Activated naive CD4-positive, alpha-beta T cell treated with anti-CD3 and anti-CD28 coated beads, Interleukin-2, amount 10 ng/mL, durations not matched to agents 7 days and 5 days (primary cell): ENCODE results near the gene ATF3.

Experiments used
- CTCF ChIA-PET: fragments of 350-600 bp; sonication (Branson Sonifier 250); formaldehyde crosslinking; loops from one replicate; lab custom pipeline; 2021; ENCODE audit warnings: antibody characterized with exemption; lab: Charles Lee
- DNase-seq: peaks from one replicate; pipeline ENCODE4 v3.0.0-alpha.2; 2020
- H3K27ac Mint-ChIP-seq: one replicate; pipeline ENCODE4 v1.8.0; 2021; ENCODE audit warnings: mild to moderate bottlenecking, moderate library complexity, mixed read lengths
- H3K27me3 Mint-ChIP-seq: one replicate; pipeline ENCODE4 v1.8.0; 2021; ENCODE audit warnings: mild to moderate bottlenecking, mixed read lengths
- H3K36me3 Mint-ChIP-seq: one replicate; pipeline ENCODE4 v1.8.0; 2021; ENCODE audit warnings: mixed read lengths
- H3K4me1 Mint-ChIP-seq: one replicate; pipeline ENCODE4 v1.8.0; 2021; ENCODE audit warnings: mixed read lengths
- H3K4me3 Mint-ChIP-seq: one replicate; pipeline ENCODE4 v1.8.0; 2021; ENCODE audit warnings: mild to moderate bottlenecking, moderate library complexity, mixed read lengths
- H3K9me3 Mint-ChIP-seq: one replicate; pipeline ENCODE4 v1.8.0; 2021; ENCODE audit warnings: mixed read lengths

Gene ATF3

GRCh38 chr1:212608392-212608958, at the start of gene ATF3:
Gene ATF3 (plus strand): TSS chr1:212608761. CDS start chr1:212615022, 6,261 bp downstream.
- peak; percentile 96 for DNase-seq
- Mint-ChIP-seq H3K9me3 (no peaks in the 10 kb centered on the region), H3K36me3 (peaks cover 9% of the 10 kb centered on the region), H3K4me3 (peak within 1 kb of the TSS; percentile 94), H3K4me1 (peaks cover 52% of the 10 kb centered on the region), H3K27me3 (peaks cover 66% of the 10 kb centered on the region), H3K27ac (peak within 1 kb of the TSS; percentile 95)
- CTCF ChIA-PET = interaction anchor here (1.0 to 3.1 kb wide), 7 partner anchors 12 to 386 kb away, joined by 3 to 17 read pairs (median 3); no protein-coding TSS in a partner anchor

DNA sequence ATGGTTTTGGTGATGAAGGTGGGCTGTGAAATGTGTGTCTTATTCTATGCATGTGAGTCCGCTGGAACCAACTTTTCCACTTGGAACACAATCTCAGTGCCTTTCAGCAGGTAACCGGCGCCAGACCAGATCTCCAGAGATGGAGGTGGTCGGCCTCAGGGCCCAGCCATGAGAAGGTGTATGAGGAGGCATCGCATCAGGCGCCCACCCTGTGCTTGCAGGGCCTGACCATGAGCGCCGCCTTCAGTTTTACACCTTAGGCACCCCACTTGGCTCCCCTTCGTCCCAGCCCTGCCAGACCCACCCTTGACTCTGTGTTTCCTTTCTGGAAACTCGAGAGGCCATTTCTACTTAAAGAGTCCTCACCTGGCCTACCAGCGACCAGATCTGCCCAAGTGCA, 48.6 kb upstream of the ATF3 start:
- Mint-ChIP-seq H3K4me3 (no peak overlapping the region), H3K27ac (no peak overlapping the region), H3K36me3 (peaks cover 3% of the 10 kb centered on the region), H3K4me1 (peaks cover 13% of the 10 kb centered on the region), H3K9me3 (peaks cover 8% of the 10 kb centered on the region), H3K27me3 (peaks cover 21% of the 10 kb centered on the region)
- CTCF ChIA-PET = no interaction called here
- no peak for DNase-seq

- Mint-ChIP-seq H3K4me3 (no peak overlapping the region), H3K27ac (no peak overlapping the region), H3K4me1 (peaks cover 15% of the 10 kb centered on the region), H3K36me3 (peaks cover 3% of the 10 kb centered on the region), H3K9me3 (peaks cover 8% of the 10 kb centered on the region), H3K27me3 (peaks cover 25% of the 10 kb centered on the region)
- CTCF ChIA-PET = no interaction called here
- no peak for DNase-seq
Measured at GRCh38 chr1:212560933-212561460, 47.6 kb upstream of the ATF3 start.

DNA sequence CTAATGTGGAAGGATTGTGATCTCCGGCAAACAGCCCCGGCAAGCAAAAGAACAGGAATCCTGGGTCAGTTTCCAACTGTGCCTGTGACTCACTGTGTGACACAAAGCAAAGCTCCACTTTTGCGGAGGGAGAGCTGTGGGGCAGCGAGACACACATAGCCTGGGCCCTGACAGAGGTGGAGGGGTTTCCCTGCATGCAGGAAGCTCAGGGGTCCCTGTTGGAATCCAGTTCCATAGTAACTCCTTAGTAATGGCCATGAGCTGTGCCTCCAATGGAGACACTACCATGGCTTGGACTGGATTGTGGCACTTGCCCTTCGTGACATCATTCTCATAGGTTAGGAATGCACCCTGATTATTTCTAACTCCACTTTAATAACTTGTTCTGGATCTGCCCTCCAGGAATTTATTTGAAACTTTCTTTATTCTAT, 47.0 kb upstream of the ATF3 start:
- no peak for DNase-seq
- no peak overlapping the region for H3K4me3 Mint-ChIP-seq
- peaks cover 8% of the 10 kb centered on the region for H3K9me3 Mint-ChIP-seq
- CTCF ChIA-PET = no interaction called here
- peaks cover 19% of the 10 kb centered on the region for H3K4me1 Mint-ChIP-seq
- H3K27me3 Mint-ChIP-seq = peaks cover 24% of the 10 kb centered on the region
- no peak overlapping the region for H3K27ac Mint-ChIP-seq
- H3K36me3 Mint-ChIP-seq = peaks cover 3% of the 10 kb centered on the region

DNA sequence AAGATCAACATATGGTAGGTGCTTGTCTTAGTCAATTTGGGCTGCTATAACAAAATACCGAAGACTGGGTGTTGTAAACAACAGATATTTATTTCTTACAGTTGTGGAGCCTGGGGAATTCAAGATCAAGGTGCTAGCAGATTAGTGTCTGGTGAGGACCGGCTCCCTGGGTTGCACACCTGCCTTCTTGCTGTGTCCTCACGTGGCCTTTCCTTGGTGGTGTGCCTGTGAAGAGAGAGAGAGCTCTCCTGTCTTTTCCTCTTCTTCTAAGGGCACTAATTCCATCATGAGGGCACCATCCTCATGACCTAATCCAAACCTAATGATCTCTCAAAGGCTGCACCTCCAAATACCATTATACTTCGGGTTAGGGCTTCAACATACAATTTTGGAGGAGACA, 45.8 kb upstream of the ATF3 start:
- Mint-ChIP-seq H3K4me3 (no peak overlapping the region), H3K9me3 (peaks cover 2% of the 10 kb centered on the region), H3K27ac (no peak overlapping the region), H3K4me1 (peaks cover 31% of the 10 kb centered on the region), H3K27me3 (peaks cover 22% of the 10 kb centered on the region), H3K36me3 (no peaks in the 10 kb centered on the region)
- DNase-seq = no peak
- CTCF ChIA-PET = no interaction called here

DNA sequence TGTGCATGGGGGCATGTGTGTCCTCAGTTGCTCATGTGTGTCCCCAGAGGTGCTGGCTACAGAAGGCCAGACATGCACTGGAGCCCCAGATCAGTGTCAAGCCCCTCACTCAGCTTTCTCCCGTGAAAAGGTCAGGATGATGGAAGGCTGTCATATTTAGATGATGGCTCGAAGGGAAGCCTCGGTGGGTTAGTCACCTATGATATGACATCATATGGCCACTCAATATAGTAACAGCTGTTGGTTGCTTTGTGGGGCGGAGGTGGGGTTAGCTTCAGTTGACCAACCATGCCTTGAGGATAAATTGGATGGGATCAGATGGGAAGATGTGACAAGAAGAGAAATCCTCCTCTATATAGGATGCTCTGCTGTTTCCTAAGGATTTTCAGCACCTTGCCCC, 43.5 kb upstream of the ATF3 start:
- no peak overlapping the region for H3K27ac Mint-ChIP-seq
- H3K4me1 Mint-ChIP-seq = peaks cover 23% of the 10 kb centered on the region
- H3K27me3 Mint-ChIP-seq = peaks cover 22% of the 10 kb centered on the region
- H3K36me3 Mint-ChIP-seq = no peaks in the 10 kb centered on the region
- peaks cover 2% of the 10 kb centered on the region for H3K9me3 Mint-ChIP-seq
- H3K4me3 Mint-ChIP-seq = peak overlapping the region; percentile 1
- no peak for DNase-seq
- CTCF ChIA-PET = no interaction called here

DNA sequence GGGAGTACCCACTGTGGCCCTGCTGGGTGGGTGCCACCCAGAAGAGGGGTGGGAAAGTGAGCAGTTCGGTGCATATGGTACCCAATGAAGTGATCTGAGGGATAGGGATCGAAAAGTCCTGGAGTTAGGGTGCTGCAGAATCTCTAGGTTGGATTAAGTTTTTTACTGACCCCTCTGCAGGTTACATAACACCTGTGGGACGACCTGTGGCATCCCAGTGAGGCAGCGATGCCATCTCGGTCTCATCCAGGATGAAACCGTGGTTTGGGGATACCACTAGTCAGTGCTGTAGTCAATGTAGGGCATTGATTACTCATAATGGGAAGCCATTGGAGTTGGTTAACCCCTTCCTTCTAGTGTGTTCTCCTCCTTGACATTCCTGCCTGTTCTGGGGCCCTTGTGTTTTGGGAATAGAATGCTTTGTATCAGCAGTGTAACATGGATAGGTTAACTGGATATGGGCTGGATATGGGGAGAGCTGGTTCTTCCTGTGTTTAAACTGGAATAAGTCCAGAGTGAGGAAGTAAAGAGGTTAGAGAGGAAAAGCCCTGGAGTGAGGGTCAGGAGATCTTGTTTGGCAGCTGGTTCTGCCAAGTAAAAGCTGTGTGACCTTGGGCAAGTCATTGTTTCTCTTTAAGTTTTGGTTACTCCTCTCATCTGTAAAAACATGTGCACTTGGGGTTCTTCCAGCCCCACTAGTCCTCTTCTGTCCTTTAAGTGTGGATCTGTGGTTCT, 42.8 kb upstream of the ATF3 start:
- peaks cover 2% of the 10 kb centered on the region for H3K9me3 Mint-ChIP-seq
- peaks cover 23% of the 10 kb centered on the region for H3K4me1 Mint-ChIP-seq
- H3K27ac Mint-ChIP-seq = peak overlapping the region; percentile 91
- peak overlapping the region; percentile 76 for H3K4me3 Mint-ChIP-seq
- no peak for DNase-seq
- CTCF ChIA-PET = interaction anchor here (1.0 to 1.1 kb wide), 2 partner anchors 31 to 64 kb away, joined by 3 read pairs; no protein-coding TSS in a partner anchor
- H3K36me3 Mint-ChIP-seq = no peaks in the 10 kb centered on the region
- peaks cover 26% of the 10 kb centered on the region for H3K27me3 Mint-ChIP-seq

DNA sequence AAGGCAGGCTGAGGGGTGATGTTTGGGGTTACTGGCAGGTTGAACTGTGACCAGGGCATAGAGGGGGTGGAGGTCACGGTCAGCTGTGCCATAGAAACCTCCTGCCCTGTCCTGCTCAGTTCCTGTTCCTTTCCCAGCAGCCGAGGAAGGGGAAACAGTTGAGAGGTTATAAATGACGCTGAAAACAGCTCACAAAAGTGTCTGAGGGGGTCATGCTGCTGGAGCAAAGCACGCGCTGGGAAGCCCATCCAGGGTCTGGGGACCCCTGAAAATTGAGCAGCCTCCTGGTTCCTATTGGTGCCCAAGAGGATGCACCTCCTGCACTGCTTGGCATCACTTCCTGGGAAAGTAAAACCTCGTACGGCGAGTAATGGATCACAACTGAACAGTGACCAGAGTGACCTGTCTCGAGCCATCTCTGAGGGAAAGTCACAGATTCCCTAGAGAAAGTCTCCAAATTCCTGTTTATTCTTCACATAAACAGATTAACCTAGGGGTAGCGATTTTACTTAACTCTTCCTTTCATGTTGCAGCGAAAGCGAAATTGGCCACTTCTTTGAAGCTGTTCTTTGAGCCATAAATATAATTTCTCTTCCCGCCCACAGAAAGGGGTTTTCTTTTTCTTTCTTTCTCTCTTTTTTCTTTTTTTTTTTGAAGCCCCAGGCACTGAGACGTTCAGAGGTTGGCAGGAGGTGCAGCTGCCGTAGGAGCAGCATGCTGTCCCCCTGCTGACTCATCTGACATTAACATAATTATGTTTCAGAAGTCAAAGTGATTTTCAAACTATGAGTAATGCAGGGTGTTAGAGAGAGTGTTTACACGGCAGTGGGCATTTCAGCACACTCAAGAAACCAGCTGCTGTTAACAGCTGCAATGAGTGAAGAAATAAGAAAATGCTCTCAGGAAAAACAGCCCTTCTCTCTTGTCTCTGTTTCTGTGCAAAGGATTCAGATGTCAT, 41.8 kb upstream of the ATF3 start:
- DNase-seq = peak; percentile 63
- peaks cover 31% of the 10 kb centered on the region for H3K27me3 Mint-ChIP-seq
- CTCF ChIA-PET = interaction anchor here (0.9 to 2.4 kb wide), 8 partner anchors 8 to 111 kb away, joined by 3 to 7 read pairs (median 3); no protein-coding TSS in a partner anchor
- no peaks in the 10 kb centered on the region for H3K36me3 Mint-ChIP-seq
- H3K9me3 Mint-ChIP-seq = peaks cover 2% of the 10 kb centered on the region
- H3K27ac Mint-ChIP-seq = peak overlapping the region; percentile 91
- peaks cover 23% of the 10 kb centered on the region for H3K4me1 Mint-ChIP-seq
- H3K4me3 Mint-ChIP-seq = peak overlapping the region; percentile 76

DNA sequence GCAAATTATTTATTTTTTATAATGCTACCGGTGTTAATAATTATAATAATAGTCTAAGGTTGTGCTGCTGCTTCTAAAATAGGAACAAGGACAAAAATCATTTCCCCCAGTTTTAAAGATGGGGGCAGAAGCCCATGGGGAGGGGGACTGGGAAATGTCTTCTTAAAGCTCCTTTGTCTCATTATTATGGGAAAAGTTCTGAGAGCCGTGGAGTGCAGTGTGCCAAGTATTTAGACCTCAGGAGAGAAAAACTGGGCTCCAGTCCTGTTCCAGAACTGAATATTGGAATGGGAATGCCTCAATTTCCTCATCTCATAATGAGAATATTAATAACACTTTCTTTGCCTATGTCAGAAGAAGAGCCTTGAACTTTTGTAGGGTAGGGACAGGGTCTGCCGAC, 40.9 kb upstream of the ATF3 start:
- no peaks in the 10 kb centered on the region for H3K36me3 Mint-ChIP-seq
- peaks cover 37% of the 10 kb centered on the region for H3K27me3 Mint-ChIP-seq
- CTCF ChIA-PET = interaction anchor here (0.9 to 2.4 kb wide), 6 partner anchors 9 to 111 kb away, joined by 3 to 7 read pairs (median 4); no protein-coding TSS in a partner anchor
- no peaks in the 10 kb centered on the region for H3K9me3 Mint-ChIP-seq
- peak overlapping the region; percentile 76 for H3K4me3 Mint-ChIP-seq
- H3K4me1 Mint-ChIP-seq = peaks cover 23% of the 10 kb centered on the region
- no peak overlapping the region for H3K27ac Mint-ChIP-seq
- no peak for DNase-seq

DNA sequence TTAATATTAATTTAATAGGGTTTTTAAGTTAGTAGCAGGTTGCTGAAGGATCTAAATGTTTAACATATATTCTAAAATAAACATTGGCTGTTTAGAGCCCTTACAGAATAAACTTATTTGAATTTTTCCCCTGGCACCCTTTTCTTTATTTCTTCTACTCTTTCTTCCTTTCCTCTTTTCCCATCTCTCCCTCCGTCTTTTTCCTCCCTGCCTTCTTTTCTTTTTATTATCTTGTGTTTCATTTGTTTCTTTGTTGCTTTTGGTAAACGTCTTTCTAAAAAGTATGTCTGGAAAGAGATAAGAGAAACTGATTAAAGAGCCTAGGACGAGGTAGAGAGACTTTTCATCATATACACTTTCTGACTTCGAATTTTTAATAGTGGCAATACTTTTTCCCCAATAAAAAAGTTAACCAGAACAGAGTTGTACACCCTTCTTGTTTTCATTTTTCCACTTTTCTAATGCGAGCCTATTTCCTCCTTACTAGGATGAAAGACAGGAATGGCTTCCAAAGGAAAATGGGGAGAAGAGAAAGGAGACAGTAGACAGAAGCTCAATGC, 39.5 kb upstream of the ATF3 start:
- CTCF ChIA-PET = no interaction called here
- H3K27ac Mint-ChIP-seq = no peak overlapping the region
- peaks cover 23% of the 10 kb centered on the region for H3K4me1 Mint-ChIP-seq
- H3K9me3 Mint-ChIP-seq = no peaks in the 10 kb centered on the region
- no peak overlapping the region for H3K4me3 Mint-ChIP-seq
- no peaks in the 10 kb centered on the region for H3K36me3 Mint-ChIP-seq
- no peak for DNase-seq
- H3K27me3 Mint-ChIP-seq = peaks cover 37% of the 10 kb centered on the region

- Mint-ChIP-seq H3K4me3 (no peak overlapping the region), H3K4me1 (peaks cover 2% of the 10 kb centered on the region), H3K9me3 (no peaks in the 10 kb centered on the region), H3K27me3 (peaks cover 29% of the 10 kb centered on the region), H3K27ac (no peak overlapping the region), H3K36me3 (no peaks in the 10 kb centered on the region)
- CTCF ChIA-PET = interaction anchor here (1.1 kb wide), 1 partner anchor 94 kb away, joined by 3 read pairs; no protein-coding TSS in a partner anchor
- no peak for DNase-seq
Measured at GRCh38 chr1:212574732-212575131, 33.8 kb upstream of the ATF3 start.

GRCh38 chr1:212575333-212575732, 33.2 kb upstream of the ATF3 start:
- Mint-ChIP-seq H3K27ac (no peak overlapping the region), H3K27me3 (peaks cover 28% of the 10 kb centered on the region)
- CTCF ChIA-PET = interaction anchor here (1.1 kb wide), 1 partner anchor 94 kb away, joined by 3 read pairs; no protein-coding TSS in a partner anchor

DNA sequence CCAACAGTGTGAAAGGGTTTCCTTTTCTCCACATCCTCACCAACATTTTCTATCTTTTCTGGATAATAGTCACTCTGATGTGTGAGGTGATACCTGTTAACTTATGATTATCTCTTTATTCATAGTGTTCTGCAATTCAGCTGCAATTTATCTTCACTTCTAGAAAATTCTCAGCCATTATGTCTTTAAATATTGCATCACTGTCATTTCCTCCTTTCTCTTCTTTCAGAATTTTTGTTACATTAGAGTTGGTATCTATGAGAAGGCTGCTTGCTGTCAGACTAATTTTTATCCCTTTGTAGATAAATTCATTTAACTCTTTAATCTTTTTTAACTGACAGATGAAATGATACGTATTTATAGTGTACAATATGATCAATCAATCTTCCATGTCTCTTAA, 30.5 kb upstream of the ATF3 start:
- no peaks in the 10 kb centered on the region for H3K36me3 Mint-ChIP-seq
- no peaks in the 10 kb centered on the region for H3K9me3 Mint-ChIP-seq
- DNase-seq = no peak
- no peak overlapping the region for H3K4me3 Mint-ChIP-seq
- CTCF ChIA-PET = no interaction called here
- H3K27me3 Mint-ChIP-seq = peaks cover 24% of the 10 kb centered on the region
- peaks cover 8% of the 10 kb centered on the region for H3K4me1 Mint-ChIP-seq
- H3K27ac Mint-ChIP-seq = no peak overlapping the region

More at GRCh38 chr1:212575333-212575732, 33.2 kb upstream of the ATF3 start:
- H3K4me1 Mint-ChIP-seq = peaks cover 6% of the 10 kb centered on the region
- DNase-seq = no peak
- H3K36me3 Mint-ChIP-seq = no peaks in the 10 kb centered on the region
- no peak overlapping the region for H3K4me3 Mint-ChIP-seq
- no peaks in the 10 kb centered on the region for H3K9me3 Mint-ChIP-seq
